Activated CD8-positive, alpha-beta memory T cell treated with anti-CD3 and anti-CD28 coated beads for 48 hours (primary cell): ENCODE data around the gene PLCB1.

Source experiments
- DNase-seq, 3 experiments: peaks; one replicate each; pipeline ENCODE4 v3.0.0-alpha.2; 2020; ENCODE audit warnings: low read depth in 2 of 3, low spot score in 2 of 3

PLCB1 gene

GRCh38 chr20:8395956-8396355 is 263.9 kb downstream of the PLCB1 start:
- DNase-seq: no peak

GRCh38 chr20:8398263-8399051 is 266.4 kb downstream of the PLCB1 start:
- DNase-seq: no peak

GRCh38 chr20:8399947-8400346 is 267.9 kb downstream of the PLCB1 start:
- no peak for DNase-seq

- no peak for DNase-seq
These were observed 268.4 kb downstream of the PLCB1 start for GRCh38 chr20:8400486-8400885.

GRCh38 chr20:8401556-8401955 is 269.5 kb downstream of the PLCB1 start:
- no peak for DNase-seq

GRCh38 chr20:8402798-8403197 is 270.7 kb downstream of the PLCB1 start:
- DNase-seq: no peak

- DNase-seq: no peak
These were observed 273.0 kb downstream of the PLCB1 start for GRCh38 chr20:8404912-8405635.

GRCh38 chr20:8406391-8406790 is 274.3 kb downstream of the PLCB1 start:
- DNase-seq: no peak

GRCh38 chr20:8408587-8409307 is 276.7 kb downstream of the PLCB1 start:
- DNase-seq: no peak

- DNase-seq: no peak
These were observed 281.6 kb downstream of the PLCB1 start for GRCh38 chr20:8413691-8414090.

- DNase-seq: no peak
These were observed 282.7 kb downstream of the PLCB1 start for GRCh38 chr20:8414586-8415274.

- DNase-seq: no peak
These were observed 289.9 kb downstream of the PLCB1 start for GRCh38 chr20:8421981-8422380.

GRCh38 chr20:8423482-8423881 is 291.4 kb downstream of the PLCB1 start:
- DNase-seq: no peak

- DNase-seq: no peak
These were observed 291.9 kb downstream of the PLCB1 start for GRCh38 chr20:8424010-8424409.

GRCh38 chr20:8425016-8425415 is 292.9 kb downstream of the PLCB1 start:
- DNase-seq: no peak

GRCh38 chr20:8425802-8426201 is 293.7 kb downstream of the PLCB1 start:
- DNase-seq: no peak

- no peak for DNase-seq
These were observed 295.5 kb downstream of the PLCB1 start for GRCh38 chr20:8427419-8428040.

- DNase-seq: no peak
These were observed 296.9 kb downstream of the PLCB1 start for GRCh38 chr20:8428988-8429387.

- no peak for DNase-seq
These were observed 299.7 kb downstream of the PLCB1 start for GRCh38 chr20:8431538-8432434.
